Right kidney (tissue), 1 donor: ENCODE data around the gene LRMDA.

Source experiments
- DNase-seq: peaks from one replicate; pipeline ENCODE4 v3.0.0-alpha.2; 2016

The LRMDA gene

GRCh38 chr10:75716506-75716905, 285.1 kb downstream of the LRMDA start:
- DNase-seq, result no peak

GRCh38 chr10:75717126-75717916, 285.9 kb downstream of the LRMDA start:
- DNase-seq, result no peak

DNA sequence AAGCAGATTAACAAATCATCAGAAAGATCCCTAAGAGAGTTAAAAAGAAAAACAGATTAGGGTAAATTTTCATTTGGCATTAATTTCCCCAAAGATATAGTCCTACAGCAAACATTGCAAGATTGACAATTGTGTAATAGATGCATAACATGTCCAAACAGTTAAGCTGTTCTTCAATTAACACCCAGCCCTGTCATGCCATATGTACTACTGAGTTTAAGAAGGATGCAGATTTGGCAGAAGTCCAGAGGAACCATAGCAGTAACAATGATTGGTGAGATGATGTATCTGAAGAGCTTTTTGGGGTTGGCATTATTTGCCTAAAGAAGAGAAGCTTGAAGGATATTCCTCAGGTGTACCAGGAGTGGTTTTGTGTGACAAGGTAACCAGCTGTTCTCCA, 287.6 kb downstream of the LRMDA start:
- DNase-seq, result no peak

GRCh38 chr10:75720157-75720556, 288.7 kb downstream of the LRMDA start:
- DNase-seq, result no peak

DNA sequence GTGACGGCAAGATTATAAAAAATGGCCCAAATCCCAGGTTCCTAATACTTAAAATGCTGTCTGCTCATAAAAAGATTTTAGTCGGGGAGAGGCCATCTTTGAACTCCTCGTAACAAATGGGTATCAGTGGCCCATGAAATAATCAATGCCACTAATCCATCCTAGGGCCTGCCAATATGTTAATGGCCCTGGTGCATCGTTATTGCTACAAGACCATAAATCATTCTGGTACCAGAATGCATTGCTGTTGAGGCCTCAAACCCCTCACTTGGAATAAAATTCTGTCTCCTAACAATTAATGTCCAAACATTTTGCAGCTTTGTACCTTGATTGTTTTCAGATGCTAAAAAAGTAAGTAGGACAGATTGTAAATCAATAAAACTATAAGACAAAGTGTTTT, 290.6 kb downstream of the LRMDA start:
- DNase-seq, result no peak

GRCh38 chr10:75722609-75723008, 291.2 kb downstream of the LRMDA start:
- DNase-seq, result no peak

- DNase-seq, result no peak
Measured at GRCh38 chr10:75723319-75723980, 292.0 kb downstream of the LRMDA start.

DNA sequence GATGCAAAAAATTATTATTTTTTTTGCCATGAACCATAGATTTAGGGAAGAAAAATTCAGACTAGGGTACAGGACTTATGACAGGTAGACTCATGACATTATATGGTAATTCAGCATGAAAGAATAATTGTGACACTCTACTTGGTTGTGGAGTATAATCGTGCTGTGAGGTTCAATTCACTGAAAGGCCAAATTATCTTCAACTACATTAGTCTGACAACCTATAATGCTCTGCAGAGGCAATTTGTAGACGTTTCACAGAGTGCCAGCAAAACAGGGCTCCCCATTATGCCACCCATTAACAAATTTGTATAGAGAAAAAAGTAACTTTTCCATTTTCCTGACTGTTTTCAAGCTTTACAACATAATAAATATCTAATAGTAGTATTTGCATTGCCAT, 292.6 kb downstream of the LRMDA start:
- no peak for DNase-seq

DNA sequence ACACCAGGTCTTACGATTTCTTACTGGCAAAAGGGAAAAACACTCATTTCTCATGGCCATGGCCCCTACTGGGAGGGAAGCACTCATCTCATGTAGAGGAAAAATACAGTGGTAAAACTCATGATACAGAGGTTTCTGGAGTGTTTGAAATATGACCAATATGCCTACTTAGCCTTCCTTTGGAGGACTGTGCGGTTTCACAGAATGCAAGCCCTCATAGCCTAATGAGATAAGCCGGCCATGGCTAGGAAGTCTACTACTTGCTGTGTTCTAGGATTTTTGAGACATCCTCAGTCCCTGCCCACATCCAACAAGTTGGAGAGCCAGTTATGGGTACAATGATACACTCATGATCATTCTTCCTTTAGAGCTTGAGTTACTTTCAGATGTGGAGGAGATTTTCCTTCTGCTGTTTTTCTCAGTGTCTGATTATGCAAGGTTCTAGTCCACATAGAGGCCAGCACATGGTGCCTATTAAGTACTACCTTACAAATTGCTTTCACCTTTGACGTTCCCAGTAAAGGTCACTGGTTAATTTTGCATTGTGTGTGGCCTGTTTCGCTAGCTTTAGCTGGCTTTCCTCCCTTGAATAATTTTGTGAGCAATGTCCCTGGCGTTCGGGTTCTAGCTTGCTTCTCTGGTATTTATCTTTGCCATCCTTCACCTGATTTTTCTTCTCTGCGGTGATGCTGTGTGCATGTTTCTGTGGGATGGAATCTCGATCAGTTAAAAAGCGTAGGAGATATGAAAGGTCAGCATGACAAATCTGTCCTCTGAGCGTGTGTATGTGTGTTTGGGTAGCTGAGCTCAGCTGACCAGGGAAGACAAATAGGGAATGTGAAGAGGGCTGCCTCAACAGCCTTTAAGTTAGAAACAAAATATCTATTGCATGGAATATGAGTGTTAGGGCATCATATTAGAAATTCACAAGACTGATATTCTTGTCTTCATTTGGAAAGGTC, 295.4 kb downstream of the LRMDA start:
- DNase-seq, result no peak

- DNase-seq, result no peak
Measured at GRCh38 chr10:75730847-75731246, 299.4 kb downstream of the LRMDA start.

- no peak for DNase-seq
Measured at GRCh38 chr10:75733135-75733890, 301.9 kb downstream of the LRMDA start.

DNA sequence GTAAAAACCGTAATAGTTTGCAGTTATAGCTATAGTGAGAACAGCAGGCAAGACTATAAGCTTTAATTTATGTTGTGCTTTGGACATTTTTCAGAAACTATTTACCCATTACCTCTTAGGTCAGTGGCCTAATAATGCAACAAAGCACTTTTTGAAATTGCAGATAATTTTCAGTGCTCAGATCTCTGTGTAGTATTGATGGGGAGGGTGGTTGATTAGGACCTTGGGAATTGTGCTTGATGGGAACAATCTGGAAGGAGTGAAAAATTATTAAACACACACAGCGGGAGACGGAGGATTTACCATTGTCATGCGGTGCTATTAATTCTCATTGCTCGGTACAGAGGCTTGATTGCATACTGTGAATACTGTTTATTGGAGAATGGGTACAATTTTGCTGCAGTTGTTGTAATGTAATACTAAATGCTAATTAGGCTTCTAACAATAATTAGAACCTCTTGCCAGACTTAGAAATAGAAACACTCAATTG, 304.8 kb downstream of the LRMDA start:
- DNase-seq, result no peak

DNA sequence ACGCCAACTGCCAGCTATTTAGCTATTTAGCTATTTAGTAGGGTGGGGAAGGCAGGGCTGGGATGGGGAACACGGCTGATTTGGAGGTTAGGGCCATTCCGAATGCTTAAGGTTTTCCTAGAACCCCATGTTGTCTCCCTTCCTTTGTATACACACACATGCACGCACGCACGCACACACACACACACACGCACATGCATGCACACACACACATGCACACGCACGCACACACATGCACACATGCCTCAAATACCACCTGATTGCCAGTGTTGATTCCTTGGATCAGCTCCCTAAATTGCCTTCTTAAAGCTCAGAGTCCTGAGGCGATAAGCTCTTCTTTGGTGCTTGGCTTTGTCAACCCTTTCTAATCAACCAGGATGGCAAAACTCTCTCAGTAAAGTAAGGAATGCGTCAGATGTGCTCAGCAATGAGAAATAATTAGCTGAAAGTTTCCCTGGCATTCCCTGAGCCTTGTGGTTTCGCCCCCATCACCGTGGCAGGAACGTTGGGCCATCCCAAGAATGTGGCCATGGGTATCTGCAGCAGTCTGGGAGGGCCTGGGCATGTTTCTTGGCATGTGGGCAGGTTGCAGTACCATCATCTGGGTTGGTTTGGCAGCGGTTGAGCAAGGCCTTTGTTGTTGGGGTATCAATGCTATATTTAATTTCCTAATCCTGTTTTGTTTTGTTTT, 305.6 kb downstream of the LRMDA start:
- DNase-seq, result no peak

GRCh38 chr10:75737580-75737949, 306.1 kb downstream of the LRMDA start:
- DNase-seq, result no peak

DNA sequence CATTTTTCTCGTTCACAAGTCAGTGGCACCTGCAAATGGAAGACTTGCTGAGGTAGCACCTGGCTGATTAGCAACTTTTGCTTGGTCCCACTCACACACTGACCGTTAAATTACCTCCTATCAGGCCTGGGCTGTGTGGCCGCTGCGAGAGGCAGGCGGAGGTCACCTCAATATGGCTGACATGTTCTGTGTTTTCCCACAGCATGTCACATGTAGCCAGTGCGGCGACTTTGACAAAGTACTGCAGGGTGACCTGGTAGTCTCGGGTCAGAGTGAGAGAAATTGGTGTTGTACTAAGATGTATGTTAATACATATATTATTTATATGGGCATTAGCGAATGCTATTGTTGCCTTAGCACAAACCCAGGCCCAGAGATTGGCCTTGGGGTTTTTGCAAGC, 307.5 kb downstream of the LRMDA start:
- no peak for DNase-seq

DNA sequence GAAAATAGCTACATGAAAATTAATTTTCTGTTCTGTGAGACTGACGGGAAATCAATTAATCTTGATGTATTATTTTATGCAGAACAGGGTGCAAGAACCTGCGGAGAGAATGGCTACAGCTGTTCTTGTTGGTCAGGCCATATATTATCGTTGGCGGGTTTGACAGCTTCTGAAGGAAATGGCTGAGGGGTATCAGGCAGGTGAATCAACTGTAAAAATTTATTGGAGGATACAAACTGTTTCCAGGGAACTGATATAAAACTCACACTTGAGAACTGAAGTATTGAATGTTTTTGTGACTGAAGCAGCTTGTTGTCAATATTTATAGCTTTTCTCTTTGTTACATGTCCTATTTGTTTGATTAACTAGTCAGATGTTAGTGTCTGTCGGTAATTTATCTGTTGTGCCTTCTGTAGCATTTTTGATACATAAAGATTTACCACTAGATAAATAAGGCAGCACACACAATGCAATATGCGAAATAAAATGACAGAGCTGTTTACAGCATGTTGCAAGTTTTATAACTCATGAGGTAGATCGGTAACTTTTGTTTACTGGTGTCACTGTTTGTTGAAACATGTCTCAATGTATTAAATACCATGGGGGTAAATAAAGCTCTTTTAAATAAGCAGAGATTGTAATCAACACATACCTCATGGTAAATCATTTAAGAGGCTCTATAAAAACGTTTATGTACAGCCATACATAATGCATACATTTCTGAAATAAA, 308.2 kb downstream of the LRMDA start:
- no peak for DNase-seq

- DNase-seq, result no peak
Measured at GRCh38 chr10:75740541-75740940, 309.1 kb downstream of the LRMDA start.

DNA sequence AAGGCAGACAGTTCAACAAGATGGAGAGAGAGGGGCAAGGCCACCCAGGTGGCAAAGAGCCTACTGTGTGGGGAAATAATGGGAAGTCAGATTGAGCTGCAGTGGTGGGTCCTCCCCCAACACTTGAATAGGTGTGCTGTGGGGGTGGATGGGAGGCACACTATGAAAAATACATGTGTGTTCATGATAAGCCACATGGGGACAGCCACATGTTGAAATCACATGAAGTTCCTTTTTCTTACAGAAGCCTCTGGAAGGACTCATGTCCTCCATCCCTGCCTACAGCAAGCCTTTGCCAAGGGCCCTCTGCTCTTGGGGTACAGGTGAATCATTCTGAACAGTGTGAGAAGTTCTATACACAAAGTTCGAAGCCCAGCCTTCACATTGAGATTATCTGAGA, 310.9 kb downstream of the LRMDA start:
- no peak for DNase-seq

- no peak for DNase-seq
Measured at GRCh38 chr10:75743291-75743778, 311.9 kb downstream of the LRMDA start.

DNA sequence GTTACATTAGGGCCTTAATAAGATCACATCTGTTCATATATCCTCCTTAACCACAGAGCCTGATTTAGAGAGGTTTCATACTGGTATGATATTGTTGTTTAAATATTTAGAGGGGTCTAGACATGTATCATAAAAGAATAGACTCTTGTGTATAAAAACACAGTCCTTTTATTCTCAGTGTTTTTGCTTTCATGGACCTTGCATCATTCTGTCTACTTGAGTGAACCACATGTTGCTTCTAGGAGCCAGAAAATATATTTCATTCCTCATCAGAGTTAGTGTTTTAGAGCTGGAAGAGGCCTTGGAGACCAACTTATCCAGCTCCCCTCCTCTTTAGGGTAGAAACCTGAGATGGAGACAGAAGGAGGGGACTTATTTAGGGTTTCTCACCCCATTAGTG, 312.8 kb downstream of the LRMDA start:
- DNase-seq, result no peak

DNA sequence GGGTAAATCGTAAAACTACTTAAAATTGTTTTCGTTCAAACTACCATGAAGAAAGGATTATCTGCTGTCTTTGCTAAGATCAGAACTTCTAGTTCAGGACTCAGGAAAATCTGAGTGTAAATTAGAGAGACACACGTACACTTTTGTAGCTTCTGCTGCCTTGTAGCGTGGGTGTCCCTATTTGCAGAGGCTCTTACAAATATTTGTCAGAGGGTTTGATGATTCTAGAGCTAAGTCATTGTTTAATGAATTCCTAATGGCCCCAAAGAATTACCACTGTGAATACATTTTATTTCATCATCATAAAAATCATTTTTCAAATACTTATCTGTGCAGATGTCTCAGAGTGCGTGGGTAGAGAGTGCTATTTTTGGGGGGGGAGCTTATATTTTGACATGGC, 314.9 kb downstream of the LRMDA start:
- no peak for DNase-seq
